HL-60 (cell line): ENCODE results near the gene EMILIN1.

ENCODE experiments used
- CTCF ChIP-seq: IDR thresholded peaks from one replicate; pipeline ENCODE4 v1.5.1; 2011; ENCODE audit warnings: low read length, control low read depth, inconsistent platforms; ENCODE audit not compliant: insufficient read depth
- GABPA ChIP-seq: IDR thresholded peaks from 2 replicates; pipeline ENCODE4 v1.6.1; 2012; ENCODE audit warnings: low read depth
- POLR2AphosphoS5 ChIP-seq: IDR thresholded peaks from 2 replicates; pipeline ENCODE4 v1.6.1; 2012; ENCODE audit warnings: low read depth
- REST ChIP-seq: IDR thresholded peaks from 2 replicates; pipeline ENCODE4 v1.6.1; 2012; ENCODE audit warnings: low read depth; ENCODE audit not compliant: insufficient replicate concordance

GRCh38 chr2:27080140-27080469 is 1.7 kb downstream of the EMILIN1 start:
- no peak for TF ChIP-seq GABPA
- no peak for TF ChIP-seq CTCF
- TF ChIP-seq REST: no peak
- no peak for TF ChIP-seq POLR2AphosphoS5
